ENCODE measurements around the gene EBF3.

- TF ChIP-seq CTCF (IDR thresholded peaks at IDR 0.05) (no peak), EP300 (IDR thresholded peaks at IDR 0.05) (no peak), POLR2AphosphoS5 (IDR thresholded peaks at IDR 0.05) (no peak)
Measured at GRCh38 chr10:129916506-129916995, 47.5 kb downstream of the EBF3 start.
